ENCODE measurements around the gene AGTR1. TPM values are rescaled to one million over a fixed set of nuclear protein-coding genes. Genes with fewer than 3 reads are reported as not detected.
"Not testable (repeated sequence)": the region's sequence is repeated elsewhere in the genome, so short reads cannot be mapped to it uniquely, and the experiment has no call there.

AGTR1 gene
- total and polyA plus RNA-seq, 4 donors = 30.0 to 52.2 (median 41.9) TPM

GRCh38 chr3:148748283-148748682 lies 50.6 kb downstream of the AGTR1 start:
- Histone ChIP-seq H3K4me1 (ENCODE audit: control insufficient read depth in 4 of 4, insufficient read depth in 4 of 4, low read length in 3 of 4) (no peaks in the 10 kb centered on the region), H3K27ac (ENCODE audit: low read depth in 1 of 2, low read length in 2 of 2) (no peak overlapping the region), H3K9me3 (ENCODE audit: control insufficient read depth in 4 of 4, low read length in 3 of 4) (no peaks in the 10 kb centered on the region), H3K4me3 (ENCODE audit: low read depth in 1 of 3, low read length in 3 of 3) (no peak overlapping the region), H3K27me3 (ENCODE audit: control insufficient read depth in 4 of 4, insufficient read depth in 4 of 4, low read length in 3 of 4) (no peaks in the 10 kb centered on the region), H3K36me3 (ENCODE audit: control insufficient read depth in 4 of 4, insufficient read depth in 3 of 4, low read depth in 1 of 4, low read length in 3 of 4) (peaks cover 0 to 2% (median 0%) of the 10 kb centered on the region in 4 donors), H3K9ac (ENCODE audit: low read depth in 1 of 2, low read length in 2 of 2) (no peak overlapping the region)
- DNase-seq (ENCODE audit: low spot score) = no peak
- 88% methylated on average over 3 of the region's 3 CpGs for WGBS
- TF ChIP-seq FOXA2 (IDR thresholded peaks at IDR 0.05) = no peak

GRCh38 chr3:148750296-148750695 lies 52.6 kb downstream of the AGTR1 start:
- no peaks in the 10 kb centered on the region for H3K9me3 ChIP-seq (ENCODE audit: control insufficient read depth in 4 of 4, low read length in 3 of 4)
- no peaks in the 10 kb centered on the region for H3K4me1 ChIP-seq (ENCODE audit: control insufficient read depth in 4 of 4, insufficient read depth in 4 of 4, low read length in 3 of 4)

GRCh38 chr3:148751461-148751860 lies 53.8 kb downstream of the AGTR1 start:
- H3K9ac ChIP-seq (ENCODE audit: low read depth in 1 of 2, low read length in 2 of 2) = no peak overlapping the region
- 84% methylated on average over 3 of the region's 3 CpGs for WGBS
- TF ChIP-seq CTCF (IDR thresholded peaks at IDR 0.05; ENCODE audit: low read depth, low read length, missing input control) = no peak
- no peak for TF ChIP-seq MAX (IDR thresholded peaks at IDR 0.05)
- no peak for TF ChIP-seq JUND (IDR thresholded peaks at IDR 0.05)
- TF ChIP-seq FOXA1 (IDR thresholded peaks at IDR 0.05) = no peak
- no peak overlapping the region for H3K4me3 ChIP-seq (ENCODE audit: low read depth in 1 of 3, low read length in 3 of 3)
- no peaks in the 10 kb centered on the region for H3K4me1 ChIP-seq (ENCODE audit: control insufficient read depth in 4 of 4, insufficient read depth in 4 of 4, low read length in 3 of 4)
- H3K27me3 ChIP-seq (ENCODE audit: control insufficient read depth in 4 of 4, insufficient read depth in 4 of 4, low read length in 3 of 4) = no peaks in the 10 kb centered on the region
- no peaks in the 10 kb centered on the region for H3K36me3 ChIP-seq (ENCODE audit: control insufficient read depth in 4 of 4, insufficient read depth in 3 of 4, low read depth in 1 of 4, low read length in 3 of 4)
- DNase-seq (ENCODE audit: low spot score) = no peak
- H3K27ac ChIP-seq (ENCODE audit: low read depth in 1 of 2, low read length in 2 of 2) = no peak overlapping the region
- no peaks in the 10 kb centered on the region for H3K9me3 ChIP-seq (ENCODE audit: control insufficient read depth in 4 of 4, low read length in 3 of 4)

More at GRCh38 chr3:148750296-148750695, 52.6 kb downstream of the AGTR1 start:
- WGBS = 77% methylated on average over 3 of the region's 3 CpGs
- no peak for TF ChIP-seq EGR1 (IDR thresholded peaks at IDR 0.05; ENCODE audit: low read depth in 2 of 2)
- TF ChIP-seq TAF1 (conservative IDR thresholded peaks at IDR 0.05) = no peak
- no peak for TF ChIP-seq FOXA2 (IDR thresholded peaks at IDR 0.05)
- no peak for TF ChIP-seq RAD21 (IDR thresholded peaks at IDR 0.05)
- no peak for TF ChIP-seq GABPA (IDR thresholded peaks at IDR 0.05 in 1 of 2, conservative IDR thresholded peaks at IDR 0.05 in 1 of 2)
- no peak for TF ChIP-seq SP1 (IDR thresholded peaks at IDR 0.05)
- no peak for TF ChIP-seq ATF3 (IDR thresholded peaks at IDR 0.05)
- no peak for TF ChIP-seq FOXA1 (IDR thresholded peaks at IDR 0.05)
- TF ChIP-seq RXRA (IDR thresholded peaks at IDR 0.05) = no peak
- no peak for TF ChIP-seq ZBTB33 (IDR thresholded peaks at IDR 0.05)
- no peak for TF ChIP-seq YY1 (IDR thresholded peaks at IDR 0.05)
- Histone ChIP-seq H3K4me3 (ENCODE audit: low read depth in 1 of 3, low read length in 3 of 3) (no peak overlapping the region), H3K27ac (ENCODE audit: low read depth in 1 of 2, low read length in 2 of 2) (no peak overlapping the region), H3K27me3 (ENCODE audit: control insufficient read depth in 4 of 4, insufficient read depth in 4 of 4, low read length in 3 of 4) (no peaks in the 10 kb centered on the region), H3K36me3 (ENCODE audit: control insufficient read depth in 4 of 4, insufficient read depth in 3 of 4, low read depth in 1 of 4, low read length in 3 of 4) (no peaks in the 10 kb centered on the region), H3K9ac (ENCODE audit: low read depth in 1 of 2, low read length in 2 of 2) (no peak overlapping the region)
- DNase-seq (ENCODE audit: low spot score) = no peak

GRCh38 chr3:148753385-148753784 lies 55.7 kb downstream of the AGTR1 start:
- WGBS = 89% methylated on average over 5 of the region's 5 CpGs
- not testable (repeated sequence) for H3K27ac ChIP-seq (ENCODE audit: low read depth in 1 of 2, low read length in 2 of 2); H3K36me3 ChIP-seq (ENCODE audit: control insufficient read depth in 4 of 4, insufficient read depth in 3 of 4, low read depth in 1 of 4, low read length in 3 of 4); H3K4me1 ChIP-seq (ENCODE audit: control insufficient read depth in 4 of 4, insufficient read depth in 4 of 4, low read length in 3 of 4); H3K9ac ChIP-seq (ENCODE audit: low read depth in 1 of 2, low read length in 2 of 2); DNase-seq (ENCODE audit: low spot score); H3K9me3 ChIP-seq (ENCODE audit: control insufficient read depth in 4 of 4, low read length in 3 of 4); H3K4me3 ChIP-seq (ENCODE audit: low read depth in 1 of 3, low read length in 3 of 3); H3K27me3 ChIP-seq (ENCODE audit: control insufficient read depth in 4 of 4, insufficient read depth in 4 of 4, low read length in 3 of 4)
